Suprapubic skin (tissue), 4 donors: ENCODE measurements around the gene STXBP5.

Experiments
- POLR2A ChIP-seq, 2 donors: fragments of 450-650 bp; IDR thresholded peaks; one replicate each; pipeline ENCODE4 v1.6.1; 2017; ENCODE audit warnings: antibody characterized with exemption in 2 of 2, mild to moderate bottlenecking in 2 of 2, moderate library complexity in 2 of 2
- POLR2AphosphoS5 ChIP-seq, 3 donors: sonication (generic); formaldehyde crosslinking; IDR thresholded peaks; one replicate each; pipeline ENCODE4 v1.6.1; 2017; ENCODE audit warnings: antibody characterized with exemption in 3 of 3
- TF ChIP-seq, protein P1 (sequence below), 2 donors: fragments of 200-600 bp in 1 of 2; fragments of 450-650 bp in 1 of 2; sonication (generic) in 1 of 2; IDR thresholded peaks; one replicate each; pipeline ENCODE4 v1.5.1; 2016 to 2019; ENCODE audit warnings: antibody characterized with exemption in 2 of 2, mild to moderate bottlenecking in 1 of 2, moderate library complexity in 1 of 2

DNA sequence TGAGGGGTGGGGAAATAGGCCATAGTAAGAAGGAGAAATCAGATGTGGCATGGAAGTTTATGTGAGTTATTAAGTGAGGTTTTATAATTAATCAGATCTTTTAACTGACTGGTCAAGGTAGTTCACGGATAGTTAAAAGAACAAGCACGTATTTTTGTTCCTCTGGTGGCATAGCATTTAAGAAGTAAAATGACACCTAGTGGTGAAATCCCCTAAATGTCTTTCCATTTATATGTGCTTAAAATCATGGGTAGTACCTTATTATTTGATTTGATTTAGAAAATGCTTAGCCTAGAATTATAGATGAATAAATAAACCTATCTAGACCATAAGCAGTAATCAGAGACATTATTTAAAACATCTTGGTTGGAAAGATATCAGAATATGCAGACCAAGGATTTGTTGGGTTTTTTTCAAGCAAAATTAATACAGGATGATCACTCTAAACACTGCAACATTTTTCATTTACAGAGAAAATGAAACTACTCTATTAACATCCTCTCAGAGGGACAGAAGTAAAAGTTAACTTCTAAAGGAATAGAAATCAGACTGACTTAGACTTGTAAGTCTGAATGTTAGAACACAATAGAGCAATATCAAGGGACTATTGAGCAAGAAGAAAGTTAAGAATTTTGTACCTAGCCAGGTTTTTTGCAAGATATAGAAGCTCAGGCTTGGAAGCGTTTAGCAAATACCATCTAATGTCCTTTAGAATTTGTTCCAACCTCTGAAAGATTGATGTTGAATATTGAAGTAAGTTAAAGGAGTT is 81.1 kb downstream of the STXBP5 start:
- TF ChIP-seq, protein P1, sequence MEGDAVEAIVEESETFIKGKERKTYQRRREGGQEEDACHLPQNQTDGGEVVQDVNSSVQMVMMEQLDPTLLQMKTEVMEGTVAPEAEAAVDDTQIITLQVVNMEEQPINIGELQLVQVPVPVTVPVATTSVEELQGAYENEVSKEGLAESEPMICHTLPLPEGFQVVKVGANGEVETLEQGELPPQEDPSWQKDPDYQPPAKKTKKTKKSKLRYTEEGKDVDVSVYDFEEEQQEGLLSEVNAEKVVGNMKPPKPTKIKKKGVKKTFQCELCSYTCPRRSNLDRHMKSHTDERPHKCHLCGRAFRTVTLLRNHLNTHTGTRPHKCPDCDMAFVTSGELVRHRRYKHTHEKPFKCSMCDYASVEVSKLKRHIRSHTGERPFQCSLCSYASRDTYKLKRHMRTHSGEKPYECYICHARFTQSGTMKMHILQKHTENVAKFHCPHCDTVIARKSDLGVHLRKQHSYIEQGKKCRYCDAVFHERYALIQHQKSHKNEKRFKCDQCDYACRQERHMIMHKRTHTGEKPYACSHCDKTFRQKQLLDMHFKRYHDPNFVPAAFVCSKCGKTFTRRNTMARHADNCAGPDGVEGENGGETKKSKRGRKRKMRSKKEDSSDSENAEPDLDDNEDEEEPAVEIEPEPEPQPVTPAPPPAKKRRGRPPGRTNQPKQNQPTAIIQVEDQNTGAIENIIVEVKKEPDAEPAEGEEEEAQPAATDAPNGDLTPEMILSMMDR (IDR thresholded peaks at IDR 0.05), result peak in 1 of 2 donors; percentile 18
- no peak for TF ChIP-seq POLR2AphosphoS5 (IDR thresholded peaks at IDR 0.05)
- no peak for TF ChIP-seq POLR2A (IDR thresholded peaks at IDR 0.05)
